ENCODE data around the gene PDE1A. TPM values are rescaled to one million over a fixed set of nuclear protein-coding genes. Genes with fewer than 3 reads are reported as not detected.
"Not testable (repeated sequence)": the region's sequence is repeated elsewhere in the genome, so short reads cannot be mapped to it uniquely, and the experiment has no call there.

PDE1A gene
- total RNA-seq, 1 donor, result 0.27 TPM

DNA sequence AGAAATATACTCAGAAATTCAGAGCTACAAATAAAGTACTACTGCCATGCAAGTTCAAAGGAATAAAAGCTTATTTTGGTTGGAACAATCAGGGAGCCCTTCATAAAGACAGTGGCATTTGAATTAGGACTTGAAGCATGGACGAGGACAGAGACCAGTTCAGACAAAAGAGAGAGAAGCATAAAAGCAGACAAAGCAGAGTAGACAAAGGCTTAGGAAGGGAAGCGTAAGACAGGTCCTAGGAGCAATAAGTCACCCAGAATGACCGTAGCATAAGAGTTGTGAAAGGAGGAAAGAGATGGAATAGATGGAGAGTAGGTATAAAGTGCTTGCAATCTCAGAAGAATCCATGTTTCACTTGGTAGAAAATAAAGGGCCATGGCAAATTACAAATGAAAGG is 14.0 kb downstream of the PDE1A start:
- no peak for DNase-seq (ENCODE audit: low read depth in 2 of 3, low spot score in 2 of 3)

DNA sequence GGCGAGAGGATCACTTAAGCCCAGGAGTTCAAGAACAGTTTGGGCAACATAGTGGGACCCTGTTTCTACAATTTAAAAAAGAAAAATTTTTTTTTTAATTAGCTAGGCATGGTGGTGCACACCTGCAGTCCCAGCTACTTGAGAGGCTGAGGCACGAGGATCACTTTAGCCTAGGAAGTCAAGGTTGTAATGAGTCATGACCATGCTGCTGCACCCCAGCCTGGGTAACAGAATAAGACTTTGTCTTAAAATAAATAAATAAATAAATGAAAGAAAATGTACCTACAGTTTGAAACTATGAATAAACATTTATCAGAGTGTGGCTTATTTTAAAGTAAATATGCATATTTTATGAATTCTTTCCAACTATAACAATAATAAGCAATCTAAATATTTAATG is 16.7 kb downstream of the PDE1A start:
- no peak for DNase-seq (ENCODE audit: low read depth in 2 of 3, low spot score in 2 of 3)

DNA sequence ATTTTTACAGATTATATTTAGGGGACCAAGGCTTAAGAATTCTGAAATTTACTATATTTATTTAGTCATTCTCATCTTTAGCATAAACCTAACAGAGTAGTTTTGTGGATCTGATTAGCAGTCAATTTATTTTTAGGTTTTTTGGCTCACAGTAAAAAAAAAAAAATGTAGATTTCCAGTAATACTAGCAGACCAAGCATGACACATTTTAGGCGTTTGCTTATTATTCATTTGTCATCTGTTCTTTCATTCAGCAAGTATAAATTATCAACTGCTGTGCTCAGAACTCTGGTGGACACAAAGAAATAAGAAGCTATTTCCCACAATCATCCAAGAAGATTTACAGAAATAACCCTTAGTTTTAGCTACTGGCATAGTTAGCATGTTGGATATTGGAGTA is 20.6 kb downstream of the PDE1A start:
- DNase-seq (ENCODE audit: low read depth in 2 of 3, low spot score in 2 of 3), result no peak

DNA sequence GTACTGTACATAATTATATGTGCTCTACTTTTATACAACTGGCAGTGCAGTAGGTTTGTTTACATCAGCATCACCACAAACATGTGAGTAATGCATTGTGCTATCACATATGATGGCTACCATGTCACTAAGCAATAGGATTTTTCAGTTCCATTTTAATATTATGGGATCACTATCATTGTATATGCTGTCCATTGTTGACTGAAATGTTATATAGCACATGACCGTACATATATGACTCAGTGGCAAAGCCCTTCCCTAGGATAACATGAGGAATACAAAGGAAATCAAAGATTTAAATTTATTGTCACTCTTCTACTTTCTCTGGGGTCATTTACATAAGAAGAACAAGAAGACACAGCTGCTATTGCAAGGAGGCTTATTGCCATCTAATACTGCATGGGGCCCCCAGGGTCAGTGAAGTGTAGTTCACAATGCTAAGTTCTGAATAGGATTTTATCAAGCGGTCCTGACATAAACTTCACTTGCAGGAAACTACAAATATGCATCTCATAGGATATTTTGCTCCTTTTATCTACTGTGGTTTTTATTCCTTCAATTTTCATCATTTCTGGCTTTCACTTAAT is 21.8 kb downstream of the PDE1A start:
- DNase-seq (ENCODE audit: low read depth in 2 of 3, low spot score in 2 of 3), result no peak

DNA sequence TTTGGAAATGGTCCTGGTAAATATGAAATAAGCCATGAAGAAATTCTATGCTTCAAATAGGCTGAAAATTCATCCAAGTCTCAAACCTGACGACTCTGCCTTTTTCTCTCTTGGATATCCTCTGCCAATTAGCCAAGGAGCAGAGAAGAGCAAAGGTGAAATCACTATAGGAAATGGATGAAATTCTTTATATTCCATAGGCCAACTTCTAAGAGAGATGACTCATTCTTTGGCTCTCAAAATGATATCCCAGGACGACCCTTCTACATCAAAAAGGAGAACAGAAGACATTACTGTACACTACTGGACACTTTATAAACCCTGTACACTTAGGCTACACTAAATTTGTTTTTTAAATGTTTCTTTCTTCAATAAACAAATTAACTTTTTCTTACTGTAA is 22.7 kb downstream of the PDE1A start:
- no peak for DNase-seq (ENCODE audit: low read depth in 2 of 3, low spot score in 2 of 3)

DNA sequence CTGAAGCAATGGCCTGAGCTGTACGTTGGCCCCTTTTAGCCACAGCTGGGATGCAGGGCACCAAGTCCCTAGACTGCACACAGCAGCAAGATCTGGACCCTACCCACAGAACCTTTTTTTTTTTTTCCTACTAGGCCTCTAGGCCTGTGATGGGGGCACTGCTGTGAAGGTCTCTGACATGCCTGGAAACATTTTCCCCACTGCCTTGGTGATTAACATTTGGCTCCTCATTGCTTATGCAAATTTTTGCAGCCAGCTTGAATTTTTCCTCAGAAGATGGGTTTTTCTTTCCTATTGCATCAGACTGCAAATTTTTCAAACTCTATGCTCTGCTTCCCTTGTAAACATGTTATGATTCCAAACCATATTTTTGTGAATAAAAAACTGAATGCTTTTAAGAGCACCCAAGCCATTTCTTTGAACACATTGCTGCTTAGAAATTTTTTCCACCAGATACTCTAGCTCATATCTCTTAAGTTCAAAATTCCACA is 33.5 kb downstream of the PDE1A start:
- DNase-seq (ENCODE audit: low read depth in 2 of 3, low spot score in 2 of 3), result no peak

DNA sequence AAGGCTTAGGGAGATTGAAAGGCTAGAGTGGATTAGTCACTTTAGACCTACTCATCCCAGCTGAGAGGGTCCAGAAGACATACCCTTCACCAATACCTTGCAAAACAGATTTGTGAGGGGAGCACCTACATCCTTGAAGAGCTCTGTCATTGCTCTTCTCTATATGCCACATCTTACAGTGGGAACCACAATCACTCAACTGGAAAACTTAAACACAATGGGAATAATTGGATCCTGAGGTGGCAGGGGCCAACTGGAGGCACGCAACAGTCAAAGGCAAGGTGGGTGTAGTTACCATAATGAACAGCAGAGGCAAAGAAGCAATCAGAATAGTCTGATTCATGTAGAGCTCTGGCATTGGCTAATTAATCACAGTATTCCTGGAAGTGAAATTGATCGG is 35.4 kb downstream of the PDE1A start:
- no peak for DNase-seq (ENCODE audit: low read depth in 2 of 3, low spot score in 2 of 3)

DNA sequence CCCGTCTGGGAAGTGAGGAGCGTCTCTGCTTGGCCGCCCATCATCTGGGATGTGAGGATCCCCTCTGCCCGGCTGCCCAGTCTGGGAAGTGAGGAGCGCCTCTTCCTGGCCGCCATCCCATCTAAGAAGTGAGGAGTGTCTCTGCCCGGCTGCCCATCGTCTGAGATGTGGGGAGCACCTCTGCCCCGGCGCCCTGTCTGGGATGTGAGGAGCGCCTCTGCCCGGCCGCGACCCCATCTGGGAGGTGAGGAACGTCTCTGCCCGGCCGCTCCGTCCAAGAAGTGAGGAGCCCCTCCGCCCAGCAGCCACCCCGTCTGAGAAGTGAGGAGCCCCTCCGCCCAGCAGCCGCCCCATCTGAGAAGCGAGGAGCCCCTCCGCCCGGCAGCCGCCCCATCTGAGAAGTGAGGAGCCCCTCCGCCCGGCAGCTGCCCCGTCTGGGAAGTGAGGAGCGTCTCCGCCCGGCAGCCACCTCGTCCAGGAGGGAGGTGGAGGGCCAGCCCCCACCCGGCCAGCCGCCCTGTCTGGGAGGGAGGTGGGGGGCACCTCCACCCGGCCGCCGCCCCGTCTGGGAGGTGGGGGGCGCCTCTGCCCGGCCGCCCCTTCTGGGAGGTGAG is 40.5 kb downstream of the PDE1A start:
- not testable (repeated sequence) for DNase-seq (ENCODE audit: low read depth in 2 of 3, low spot score in 2 of 3)

DNA sequence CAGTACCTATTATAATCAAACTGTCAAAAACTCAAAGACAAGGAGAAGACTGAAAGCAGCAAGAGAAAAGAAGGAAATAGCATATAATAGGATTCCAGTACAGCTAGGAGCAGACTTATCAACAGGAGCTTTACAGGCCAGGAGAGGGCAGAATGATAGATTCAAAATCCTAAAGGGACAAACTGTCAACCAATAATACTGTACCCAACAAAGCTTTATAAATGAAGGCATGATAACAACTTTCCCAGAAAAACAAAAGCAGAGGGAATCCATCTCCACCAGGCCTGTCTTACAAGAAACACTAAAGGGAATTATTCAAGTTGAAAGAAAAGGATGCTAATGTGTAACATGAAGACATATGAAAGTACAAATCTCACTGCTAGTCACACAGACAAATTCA is 42.0 kb downstream of the PDE1A start:
- DNase-seq (ENCODE audit: low read depth in 2 of 3, low spot score in 2 of 3), result no peak

DNA sequence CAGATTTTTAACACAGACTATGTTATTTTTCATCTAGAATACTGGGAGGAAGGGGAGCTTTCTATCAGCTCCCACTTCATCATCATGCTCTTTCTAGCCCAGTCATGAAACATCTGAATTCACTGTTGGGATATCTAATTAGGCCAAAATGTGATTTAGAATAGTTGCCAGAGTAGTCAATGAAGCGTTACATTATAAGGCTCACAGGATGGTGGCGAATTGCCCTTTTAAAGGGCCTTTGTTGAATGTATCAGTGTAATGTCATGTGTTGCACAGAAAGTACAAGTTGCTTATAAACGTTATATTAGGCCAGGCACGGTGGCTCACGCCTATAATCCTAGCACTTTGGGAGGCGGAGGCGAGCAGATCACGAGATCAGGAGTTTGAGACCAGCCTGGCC is 45.6 kb downstream of the PDE1A start:
- DNase-seq (ENCODE audit: low read depth in 2 of 3, low spot score in 2 of 3), result no peak

DNA sequence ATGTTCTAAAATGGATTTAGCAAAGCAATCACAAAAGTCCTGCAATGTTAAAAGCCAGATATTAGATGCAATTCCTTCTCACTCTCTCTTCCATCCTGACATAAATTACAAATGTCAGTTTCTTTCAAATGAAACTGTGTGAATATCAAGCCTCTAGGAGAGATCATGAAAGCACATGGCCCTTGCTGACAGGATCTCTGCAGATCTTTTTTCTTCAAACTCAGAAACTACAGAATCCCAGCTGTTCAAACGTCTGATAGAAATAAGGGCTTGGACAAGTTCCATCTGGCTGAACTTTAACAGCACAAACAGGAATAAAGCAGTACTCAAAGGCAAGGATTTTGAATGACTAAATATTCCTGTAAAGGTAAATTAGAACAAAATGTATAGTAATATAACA is 47.6 kb downstream of the PDE1A start:
- DNase-seq (ENCODE audit: low read depth in 2 of 3, low spot score in 2 of 3), result no peak

DNA sequence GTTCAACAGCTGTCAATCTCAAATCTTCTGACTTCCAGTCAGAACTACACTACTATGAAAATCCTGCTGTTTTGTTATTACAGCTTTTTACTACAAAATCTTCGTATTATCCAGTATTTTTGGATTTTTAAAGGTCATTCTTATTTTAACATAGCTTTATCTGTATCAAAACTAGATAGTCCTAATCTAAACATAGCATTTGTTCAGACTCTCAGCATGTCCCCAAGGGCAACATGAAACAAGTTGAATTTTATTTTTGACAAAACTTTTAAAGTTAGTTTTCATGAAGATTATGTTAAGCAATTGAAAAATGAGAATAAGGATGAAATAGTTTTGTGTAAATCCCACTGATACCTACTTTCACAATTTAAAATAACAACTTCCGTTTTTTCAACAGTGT is 48.1 kb downstream of the PDE1A start:
- no peak for DNase-seq (ENCODE audit: low read depth in 2 of 3, low spot score in 2 of 3)

DNA sequence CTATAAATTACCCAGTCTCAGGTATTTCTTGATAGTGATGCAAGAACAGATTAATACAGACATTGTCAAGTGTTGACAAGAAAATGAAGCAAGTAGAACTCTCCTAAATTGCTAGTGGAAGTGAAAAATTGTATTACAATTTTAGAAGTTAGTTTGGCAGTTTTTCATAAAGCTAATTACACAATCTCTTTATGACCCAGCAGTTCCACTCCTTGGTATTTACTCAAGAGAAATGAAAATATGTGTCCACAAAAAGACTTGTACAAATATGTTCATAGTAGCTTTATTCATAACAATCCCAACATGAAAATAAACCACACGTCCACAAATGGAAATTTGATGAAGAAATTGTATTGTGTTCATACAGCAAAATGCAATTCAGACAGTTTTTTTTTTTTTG is 49.4 kb downstream of the PDE1A start:
- no peak for DNase-seq (ENCODE audit: low read depth in 2 of 3, low spot score in 2 of 3)

DNA sequence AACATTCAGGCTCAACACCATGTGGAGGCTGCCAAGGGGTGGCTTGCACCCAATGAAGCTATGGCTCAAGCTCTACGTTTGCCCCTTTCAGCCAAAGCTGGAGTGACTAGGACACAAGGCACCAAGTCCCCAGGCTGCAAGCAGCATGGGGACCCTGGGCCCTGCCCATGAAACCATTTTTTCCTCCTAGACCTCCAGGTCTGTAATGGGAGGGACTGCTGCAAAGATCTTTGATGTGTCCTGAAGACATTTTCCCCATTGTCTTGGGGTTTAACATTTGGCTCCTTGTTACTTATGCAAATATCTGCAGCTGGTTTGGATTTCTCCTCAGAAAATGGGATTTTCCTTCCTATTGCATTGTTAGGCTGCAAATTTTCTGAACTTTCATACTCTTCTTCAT is 51.0 kb downstream of the PDE1A start:
- no peak for DNase-seq (ENCODE audit: low read depth in 2 of 3, low spot score in 2 of 3)

DNA sequence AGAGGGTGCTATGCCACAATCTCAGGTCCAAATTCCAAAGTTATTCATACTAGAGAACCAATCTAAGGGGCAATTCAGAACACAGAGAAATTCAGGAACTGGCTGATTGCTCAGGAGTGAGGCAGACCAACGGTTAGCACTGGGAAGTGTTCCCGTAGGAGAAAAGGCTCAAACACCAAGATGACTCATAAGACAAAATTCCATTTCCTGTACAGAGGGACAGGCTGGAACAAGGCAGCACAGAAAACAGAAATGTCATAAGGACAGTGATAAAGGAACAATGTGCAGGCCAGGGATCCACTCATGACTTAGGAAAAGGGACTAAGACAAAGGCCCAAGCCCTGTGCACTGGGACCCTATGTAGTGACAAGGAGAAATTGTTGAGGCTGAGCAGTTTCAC is 54.2 kb downstream of the PDE1A start:
- DNase-seq (ENCODE audit: low read depth in 2 of 3, low spot score in 2 of 3), result no peak

DNA sequence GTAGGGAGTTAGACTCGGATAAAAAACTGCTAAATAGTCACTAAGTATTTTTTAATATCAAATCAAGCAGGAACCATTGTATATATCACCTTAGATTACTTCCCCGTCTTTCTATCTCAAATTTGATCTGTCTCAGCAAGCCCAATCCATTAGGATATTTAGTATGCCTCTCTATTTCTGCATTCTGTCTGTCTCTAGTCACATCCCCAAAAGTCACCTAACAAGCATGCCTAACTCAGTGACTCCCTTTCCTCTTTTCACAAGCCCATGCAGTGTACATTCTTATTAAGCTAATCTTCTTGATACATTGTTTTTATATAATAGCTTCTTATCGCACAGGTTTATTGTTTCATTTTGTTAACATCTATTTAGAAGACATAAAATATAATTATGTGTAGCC is 57.8 kb downstream of the PDE1A start:
- DNase-seq (ENCODE audit: low read depth in 2 of 3, low spot score in 2 of 3), result no peak

DNA sequence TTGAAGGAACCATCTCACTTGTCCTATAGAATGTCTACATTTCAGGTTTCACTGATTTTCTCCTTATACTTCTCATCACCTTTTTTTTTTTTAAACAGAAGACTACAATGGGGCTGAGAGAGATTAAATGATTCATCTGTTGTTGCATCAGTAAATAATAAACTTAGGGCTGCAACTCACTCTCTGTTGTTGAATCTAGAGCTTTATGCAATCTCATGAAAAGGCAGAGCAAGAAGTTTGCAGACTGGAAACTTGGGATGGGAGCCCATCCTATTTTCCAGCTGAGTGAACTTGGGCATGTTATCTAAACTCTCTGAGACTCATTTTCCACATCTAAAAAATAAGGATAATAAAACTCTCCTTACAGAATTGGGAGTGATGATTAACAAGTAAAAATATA is 58.4 kb downstream of the PDE1A start:
- no peak for DNase-seq (ENCODE audit: low read depth in 2 of 3, low spot score in 2 of 3)

DNA sequence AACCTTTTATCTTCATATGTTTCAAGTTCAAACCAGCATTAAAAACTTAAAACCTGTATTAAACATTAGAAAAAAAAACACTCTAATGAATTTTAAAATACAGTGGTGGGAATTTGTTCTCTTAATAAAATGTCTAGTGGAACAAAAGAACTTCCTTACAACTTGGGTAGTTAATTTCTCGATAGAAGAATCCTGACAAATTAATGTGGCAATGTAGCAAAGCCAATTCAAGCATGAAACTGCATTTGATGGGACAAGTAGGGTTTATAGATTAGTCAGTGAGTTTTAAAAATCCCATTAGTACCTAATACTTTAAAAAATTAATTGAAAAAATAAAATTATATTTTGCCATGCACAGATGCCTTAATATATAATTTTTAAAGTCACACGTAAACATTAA is 59.4 kb downstream of the PDE1A start:
- no peak for DNase-seq (ENCODE audit: low read depth in 2 of 3, low spot score in 2 of 3)

DNA sequence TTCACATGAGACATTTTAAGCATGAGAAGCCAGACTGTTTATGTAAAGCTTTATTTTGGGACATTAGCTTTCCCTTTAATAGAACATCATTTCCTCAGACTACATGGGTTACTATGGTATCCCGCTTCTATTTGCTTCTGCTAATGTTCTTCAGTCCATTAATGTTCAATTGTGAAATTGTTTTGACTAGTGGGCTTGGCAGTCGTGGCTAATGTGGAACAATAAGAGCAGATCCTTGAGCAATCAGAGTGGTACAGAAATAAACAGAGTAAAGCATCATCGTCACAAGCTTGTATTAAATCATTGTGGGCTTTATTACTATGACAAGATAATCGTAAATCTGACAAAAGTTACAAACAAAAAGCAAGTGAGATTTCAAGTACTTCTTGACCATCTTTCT is 60.2 kb downstream of the PDE1A start:
- no peak for DNase-seq (ENCODE audit: low read depth in 2 of 3, low spot score in 2 of 3)

DNA sequence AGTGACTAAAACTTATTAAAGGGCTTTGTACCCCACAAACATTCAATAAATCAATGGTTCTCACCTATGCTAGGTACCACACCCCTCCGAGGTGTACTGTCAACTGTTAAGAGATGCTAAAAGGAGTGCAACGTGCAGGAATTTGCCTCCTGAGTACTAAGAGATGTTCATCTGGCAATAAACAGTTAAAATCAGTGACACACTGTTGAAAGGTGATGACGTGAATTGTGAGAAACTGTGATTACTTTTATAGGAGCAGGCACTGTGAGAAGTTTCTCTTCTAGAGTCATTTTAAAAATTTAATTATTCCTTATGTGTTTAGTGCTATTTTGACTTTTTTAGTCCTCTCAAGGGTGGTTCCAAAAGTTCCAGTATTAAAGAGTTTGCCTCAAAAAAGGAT is 61.0 kb downstream of the PDE1A start:
- no peak for DNase-seq (ENCODE audit: low read depth in 2 of 3, low spot score in 2 of 3)

DNA sequence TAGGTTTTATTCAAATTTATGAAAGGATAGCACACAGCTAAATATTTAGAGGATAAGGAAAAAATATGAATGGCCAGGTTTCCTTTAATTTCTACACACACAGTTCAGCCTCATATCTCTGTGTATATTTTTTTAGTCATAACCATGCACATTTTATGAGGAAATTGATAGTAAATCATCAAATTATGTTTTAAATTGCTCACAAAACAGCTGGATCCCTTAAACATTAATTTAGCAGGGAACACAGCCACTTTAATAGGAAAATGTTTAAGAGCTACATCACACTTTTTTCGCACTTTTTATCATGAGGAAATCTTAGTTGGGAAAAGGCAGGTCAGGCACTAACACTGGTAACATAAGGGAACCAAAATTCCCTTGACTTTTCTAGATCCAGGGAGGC is 65.4 kb downstream of the PDE1A start:
- no peak for DNase-seq (ENCODE audit: low read depth in 2 of 3, low spot score in 2 of 3)

DNA sequence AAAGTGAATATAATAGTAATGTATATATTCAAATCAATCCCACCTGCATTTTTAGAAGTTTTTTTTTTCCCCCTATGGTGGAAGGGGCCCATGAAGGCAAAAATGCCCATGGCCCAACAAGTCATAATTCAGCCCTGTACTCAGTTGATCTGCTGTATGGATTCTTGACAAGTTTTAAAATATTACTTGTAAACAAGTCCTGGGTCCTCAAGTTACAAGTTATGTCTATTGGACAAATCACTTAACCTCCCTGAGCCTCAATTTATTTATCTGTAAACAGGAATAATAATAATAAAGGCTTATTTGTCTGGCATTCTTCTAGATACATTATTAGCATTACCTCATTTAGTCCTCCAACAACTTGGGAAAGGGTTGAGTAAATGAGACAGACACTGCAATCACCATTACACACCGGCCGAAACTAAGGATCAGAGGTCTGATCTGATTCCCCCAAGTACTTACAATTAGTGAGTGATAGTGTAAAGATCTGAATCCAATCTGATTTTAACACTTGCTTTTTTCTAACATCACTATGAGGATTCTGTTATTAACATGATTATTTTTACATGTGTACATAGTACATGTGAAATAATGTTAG is 66.1 kb downstream of the PDE1A start:
- no peak for DNase-seq (ENCODE audit: low read depth in 2 of 3, low spot score in 2 of 3)
